CD4-positive, alpha-beta T cell treated with Interferon alpha-2 for 1 hour (primary cell): ENCODE data around the gene EMX1.

Experiments used
- DNase-seq, 2 donors: peaks; one replicate each; pipeline ENCODE4 v3.0.0-alpha.2; 2020 to 2022

The EMX1 gene

DNA sequence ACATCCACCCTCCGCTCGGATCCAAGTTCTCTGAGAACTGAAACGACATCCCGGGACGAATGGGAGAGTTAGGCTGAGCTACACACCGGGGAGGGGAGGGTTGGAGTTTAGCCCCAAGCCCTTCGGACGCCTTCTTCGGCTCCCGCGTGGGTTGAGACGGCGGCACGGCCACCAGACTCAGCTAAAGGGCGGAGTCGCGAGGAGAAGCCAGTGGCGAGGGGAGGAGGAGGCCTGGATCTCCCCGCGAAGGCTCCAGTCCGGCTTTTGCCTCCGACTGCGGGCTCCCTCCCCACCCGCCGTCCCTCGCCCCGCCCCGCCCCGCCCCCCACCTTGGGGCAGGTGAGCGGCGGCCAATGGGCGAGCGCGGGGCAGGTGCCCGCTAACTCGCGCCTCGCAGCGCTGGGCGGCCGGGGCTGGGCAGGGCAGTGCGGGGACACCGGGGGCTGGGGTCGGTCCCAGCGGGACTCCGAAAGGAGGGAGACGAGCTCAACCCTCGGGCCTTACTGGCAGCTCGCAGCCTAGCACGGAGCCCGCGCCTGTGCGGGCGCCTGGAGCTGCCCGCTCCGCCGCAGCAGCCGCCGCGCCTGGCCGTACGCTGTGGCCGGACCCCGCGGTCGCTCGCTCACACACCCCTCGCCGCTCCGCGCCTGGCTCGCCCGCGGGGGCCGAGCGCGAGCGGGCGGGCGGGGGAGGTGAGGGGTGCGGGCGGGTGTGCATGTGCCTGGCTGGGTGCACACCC, at the start of gene EMX1:
Gene EMX1, plus strand, starts transcription at position 382 of the 739 bp plus-strand sequence. Its CDS starts 334 bp downstream, at position 716.
- peak; percentile 27 to 50 for DNase-seq

DNA sequence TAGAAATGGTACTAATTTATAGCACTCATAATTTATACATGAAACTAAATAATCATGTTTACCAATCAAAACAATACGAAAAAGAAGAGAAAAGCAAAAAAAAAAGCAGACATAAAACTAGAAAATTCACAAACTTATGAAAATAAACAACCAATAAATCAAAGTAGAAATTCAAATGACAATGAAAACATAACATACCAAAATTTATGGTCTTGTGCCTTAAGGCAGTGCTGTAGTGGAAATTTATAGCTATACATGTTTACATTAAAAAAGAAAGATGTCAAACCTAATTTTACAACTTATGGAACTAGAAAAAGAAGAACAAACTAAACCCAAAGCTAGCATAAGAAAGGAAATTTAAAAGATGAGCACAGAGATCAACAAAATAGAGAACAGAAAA, 46.3 kb upstream of the EMX1 start:
- no peak for DNase-seq

DNA sequence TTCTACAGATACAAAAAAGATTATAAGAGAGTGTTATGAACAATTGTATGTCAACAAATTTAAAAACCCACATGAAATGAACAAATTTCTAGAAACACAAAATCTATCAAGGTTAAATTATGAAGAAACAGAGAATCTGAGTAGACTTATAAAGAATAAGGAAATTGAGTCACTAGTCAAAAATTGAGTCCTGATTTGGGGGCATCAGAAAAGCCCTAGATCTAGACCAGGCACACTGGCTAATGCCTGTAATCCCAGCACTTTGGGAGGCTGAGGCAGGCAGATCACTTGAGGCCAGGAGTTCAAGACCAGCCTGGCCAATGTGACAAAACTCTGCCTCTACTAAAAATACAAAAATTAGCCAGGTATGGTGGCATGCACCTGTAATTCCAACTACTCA, 45.4 kb upstream of the EMX1 start:
- DNase-seq: no peak

DNA sequence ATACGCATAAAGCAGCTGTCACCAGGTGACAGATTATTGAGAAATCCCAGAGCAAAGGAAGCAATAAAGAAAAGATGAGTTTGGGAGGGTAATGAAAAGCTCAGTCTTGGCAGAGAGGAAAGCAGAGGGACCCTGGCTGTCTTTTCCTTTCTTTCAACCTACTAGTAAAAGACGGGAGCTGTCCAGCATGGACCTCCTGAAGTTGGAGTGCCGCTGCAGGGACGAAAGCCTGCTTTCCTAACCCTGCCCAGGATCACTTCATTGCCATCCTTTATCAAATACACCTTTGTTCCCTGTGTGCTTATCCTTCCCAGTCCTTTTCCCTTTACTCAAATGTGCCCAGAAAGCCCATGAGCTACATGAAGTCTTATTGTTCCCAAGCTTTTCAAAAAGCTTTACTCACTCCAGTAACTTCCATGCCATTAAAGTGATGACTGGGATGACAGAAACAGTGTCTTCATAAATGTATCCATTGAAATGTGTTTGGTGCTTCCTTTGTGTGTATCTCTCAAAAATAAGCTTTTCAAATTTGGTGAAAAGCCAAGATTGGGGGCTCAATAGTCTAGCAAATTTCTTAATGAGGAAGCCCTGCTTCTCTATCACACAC, 33.9 kb upstream of the EMX1 start:
- peak in 1 of 2 donors; percentile 8 for DNase-seq

DNA sequence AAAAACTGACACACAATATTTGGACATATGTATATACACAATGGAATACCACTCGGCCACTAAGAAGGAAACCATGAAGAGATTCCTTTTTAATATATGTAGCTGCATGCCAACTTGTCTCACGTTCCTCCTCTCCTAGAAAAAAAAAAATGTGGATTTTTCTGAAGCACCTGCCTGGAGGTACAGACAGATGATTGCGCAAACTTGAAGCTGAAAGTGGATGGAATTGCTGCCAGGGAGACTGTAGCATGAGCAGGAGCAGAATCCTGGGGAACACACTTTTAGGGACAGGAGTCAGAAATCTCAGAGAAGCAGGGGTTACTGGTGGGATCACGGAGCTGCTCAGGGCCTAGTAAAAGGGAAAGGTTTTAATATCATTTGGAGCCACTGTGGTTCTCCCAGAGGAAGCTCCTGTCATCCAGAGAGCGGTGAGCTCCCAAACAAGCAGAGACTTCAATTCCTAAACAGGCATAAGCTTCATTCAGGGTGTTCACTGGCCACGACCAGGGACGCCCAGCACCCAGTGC, 30.8 kb upstream of the EMX1 start:
- DNase-seq: no peak

DNA sequence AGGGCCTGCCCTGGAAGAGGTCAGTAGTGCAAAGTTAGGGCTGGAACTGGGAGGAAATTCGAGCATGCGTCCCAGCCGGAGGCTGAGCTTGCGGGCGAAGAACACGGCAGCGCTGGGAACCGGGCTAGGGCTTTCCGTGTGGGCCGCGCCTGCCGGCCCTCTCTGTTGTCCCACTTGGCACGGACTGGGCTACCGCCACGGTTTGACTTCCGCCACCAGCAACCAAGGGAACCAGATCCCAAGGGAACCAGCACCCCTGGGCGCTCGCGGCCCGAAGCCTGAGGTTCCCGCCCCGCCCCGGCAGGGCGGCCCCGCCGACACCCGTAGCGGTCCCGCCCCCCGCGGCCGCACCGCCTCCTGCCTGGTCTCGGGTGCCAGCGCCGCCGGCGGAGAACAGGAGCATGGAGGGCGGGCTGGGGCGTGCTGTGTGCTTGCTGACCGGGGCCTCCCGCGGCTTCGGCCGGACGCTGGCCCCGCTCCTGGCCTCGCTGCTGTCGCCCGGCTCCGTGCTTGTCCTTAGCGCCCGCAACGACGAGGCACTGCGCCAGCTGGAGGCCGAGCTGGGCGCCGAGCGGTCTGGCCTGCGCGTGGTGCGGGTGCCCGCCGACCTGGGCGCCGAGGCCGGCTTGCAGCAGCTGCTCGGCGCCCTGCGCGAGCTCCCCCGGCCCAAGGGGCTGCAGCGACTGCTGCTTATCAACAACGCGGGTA, 30.1 kb upstream of the EMX1 start, which contains the start of gene SPR:
Gene SPR, plus strand, starts transcription at position 377 of the 708 bp plus-strand sequence. Its CDS starts 25 bp downstream, at position 402.
- DNase-seq: peak; percentile 28 to 44

DNA sequence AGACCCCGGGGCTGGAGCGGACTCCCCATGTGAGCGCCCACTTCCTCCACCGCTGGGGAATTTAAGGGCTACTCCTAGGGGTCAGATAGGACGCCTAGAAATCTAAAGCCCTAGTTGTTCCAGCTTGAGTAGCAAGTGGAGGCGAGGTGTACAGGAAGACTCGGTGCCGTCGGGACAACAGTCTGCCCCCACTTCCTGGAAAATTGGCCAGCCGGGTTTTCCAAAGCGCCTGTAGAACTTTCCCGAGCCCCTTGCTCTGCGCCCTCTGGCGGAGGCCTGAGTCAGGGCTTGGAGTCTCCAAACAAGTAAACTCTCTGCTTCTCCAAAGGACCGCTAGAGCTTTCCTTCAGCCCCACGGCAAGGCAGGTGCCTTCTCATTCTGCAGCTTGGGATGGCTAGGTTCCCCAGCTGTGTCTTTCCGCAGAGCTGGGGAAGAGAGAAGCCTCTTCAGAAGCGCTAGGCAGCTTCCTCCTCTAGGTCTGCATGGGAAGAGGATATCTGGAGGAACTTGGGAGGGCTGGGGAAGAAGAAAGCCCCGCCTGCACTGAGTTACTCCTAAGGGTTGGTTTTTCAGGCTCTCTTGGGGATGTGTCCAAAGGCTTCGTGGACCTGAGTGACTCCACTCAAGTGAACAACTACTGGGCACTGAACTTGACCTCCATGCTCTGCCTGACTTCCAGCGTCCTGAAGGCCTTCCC, 29.4 kb upstream of the EMX1 start:
- DNase-seq: peak; percentile 39 to 49

DNA sequence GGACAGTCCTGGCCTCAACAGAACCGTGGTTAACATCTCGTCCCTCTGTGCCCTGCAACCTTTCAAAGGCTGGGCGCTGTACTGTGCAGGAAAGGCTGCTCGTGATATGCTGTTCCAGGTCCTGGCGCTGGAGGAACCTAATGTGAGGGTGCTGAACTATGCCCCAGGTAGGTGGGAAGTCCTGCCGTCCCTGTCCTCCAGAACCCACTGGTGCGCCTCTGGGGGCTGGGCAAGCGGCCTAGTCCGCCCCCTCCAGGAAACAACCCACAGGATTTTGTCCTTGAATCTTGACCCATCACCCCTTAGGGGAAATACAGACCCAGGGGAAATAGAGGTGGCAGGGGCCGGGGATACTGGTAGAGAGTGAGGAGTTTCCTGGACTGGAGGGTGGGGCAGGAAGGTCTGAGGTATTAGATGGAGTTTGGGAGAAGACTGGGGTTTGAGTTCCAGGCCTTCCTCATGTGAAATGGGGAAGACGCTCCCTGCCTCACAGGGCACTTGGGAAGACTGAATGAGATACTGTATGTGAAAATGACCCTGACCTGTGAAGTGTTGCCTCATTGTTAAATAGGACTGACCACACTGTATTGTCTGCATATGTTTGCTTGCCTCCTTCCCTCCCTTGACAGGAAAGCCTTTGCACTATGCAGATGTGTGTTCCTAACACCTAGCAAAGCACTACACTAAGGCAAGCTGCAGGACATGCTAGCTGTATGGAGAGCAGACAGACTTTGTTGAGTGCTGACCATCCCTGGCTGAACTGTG, 28.7 kb upstream of the EMX1 start:
- DNase-seq: no peak

DNA sequence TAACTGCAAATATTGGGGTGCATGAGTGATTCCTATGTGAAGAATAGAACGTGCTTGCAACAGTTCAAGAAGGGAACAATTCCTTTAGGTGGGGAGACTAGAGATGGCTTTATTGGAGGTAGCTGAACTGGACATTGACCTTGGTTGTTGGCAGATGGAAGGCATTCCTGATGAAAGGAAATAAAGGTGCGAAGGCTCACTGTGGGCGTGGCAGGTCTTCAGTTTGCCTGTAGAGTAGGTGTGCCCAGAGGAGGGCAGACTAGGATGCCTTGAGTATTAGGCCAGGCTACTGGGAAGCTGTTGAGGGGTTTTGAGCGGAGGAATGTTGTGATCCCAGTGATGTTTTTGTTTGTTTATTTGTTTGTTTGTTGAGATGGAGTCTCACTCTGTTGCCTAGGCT, 27.3 kb upstream of the EMX1 start:
- no peak for DNase-seq

DNA sequence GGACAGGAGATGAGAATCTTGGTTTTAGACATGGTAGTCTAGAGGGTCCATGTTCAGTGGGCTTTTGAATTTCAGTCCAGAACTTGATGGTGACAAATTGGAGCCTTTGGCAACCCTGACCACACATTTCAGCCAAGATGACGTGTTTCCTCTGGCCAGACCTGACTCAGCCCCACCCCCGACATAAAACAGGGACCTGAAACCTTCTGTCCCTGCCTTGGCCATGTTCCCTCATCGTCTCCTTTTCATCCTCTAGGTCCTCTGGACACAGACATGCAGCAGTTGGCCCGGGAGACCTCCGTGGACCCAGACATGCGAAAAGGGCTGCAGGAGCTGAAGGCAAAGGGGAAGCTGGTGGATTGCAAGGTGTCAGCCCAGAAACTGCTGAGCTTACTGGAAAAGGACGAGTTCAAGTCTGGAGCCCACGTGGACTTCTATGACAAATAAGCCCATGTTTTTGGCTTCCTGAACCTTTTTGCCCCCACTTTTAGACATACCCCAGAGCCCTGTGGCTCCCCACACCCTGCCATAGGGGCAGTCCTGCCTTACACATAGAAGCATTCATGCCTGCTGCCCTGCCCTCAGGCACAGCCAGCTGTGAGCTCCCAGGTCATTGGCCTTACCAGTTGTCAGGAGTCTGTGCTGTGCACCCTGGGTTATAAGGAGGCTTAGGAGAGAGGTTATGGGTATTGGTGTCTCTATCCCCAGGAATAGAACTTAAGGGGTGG, 26.1 kb upstream of the EMX1 start:
- peak in 1 of 2 donors; percentile 16 for DNase-seq

DNA sequence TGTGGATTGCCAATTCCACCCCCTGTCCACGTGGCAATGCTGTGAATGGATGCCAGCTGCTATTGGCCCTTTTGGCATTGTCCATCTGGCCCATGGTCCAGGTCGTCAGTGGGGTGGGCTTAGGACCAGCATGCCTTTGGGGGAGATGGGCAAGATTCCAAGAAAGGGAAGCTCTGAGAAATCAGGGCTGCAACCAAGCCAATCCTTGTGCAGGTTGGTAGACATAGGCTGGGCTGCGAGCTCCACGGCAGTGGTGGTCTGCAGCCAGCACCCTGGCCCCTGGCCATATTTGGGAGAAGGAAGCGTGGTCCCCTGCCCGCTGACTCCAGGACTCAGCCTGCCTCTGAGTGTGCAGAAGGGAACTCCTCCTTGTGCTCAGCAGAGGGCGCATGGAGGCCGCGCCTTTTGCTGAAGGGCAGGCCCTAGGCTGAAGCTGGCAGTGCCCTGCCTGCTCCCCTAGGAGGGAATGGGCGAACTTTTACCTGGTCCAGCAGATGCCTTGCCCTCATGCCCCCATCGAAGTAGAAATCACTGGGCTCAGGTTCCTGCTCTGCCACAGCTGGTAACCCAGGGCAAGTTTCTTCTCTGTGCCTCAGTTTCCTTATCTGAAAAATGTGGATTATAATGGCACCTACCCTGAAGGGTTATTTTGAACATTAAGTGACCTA, 24.7 kb upstream of the EMX1 start:
- DNase-seq: peak; percentile 58 to 62

DNA sequence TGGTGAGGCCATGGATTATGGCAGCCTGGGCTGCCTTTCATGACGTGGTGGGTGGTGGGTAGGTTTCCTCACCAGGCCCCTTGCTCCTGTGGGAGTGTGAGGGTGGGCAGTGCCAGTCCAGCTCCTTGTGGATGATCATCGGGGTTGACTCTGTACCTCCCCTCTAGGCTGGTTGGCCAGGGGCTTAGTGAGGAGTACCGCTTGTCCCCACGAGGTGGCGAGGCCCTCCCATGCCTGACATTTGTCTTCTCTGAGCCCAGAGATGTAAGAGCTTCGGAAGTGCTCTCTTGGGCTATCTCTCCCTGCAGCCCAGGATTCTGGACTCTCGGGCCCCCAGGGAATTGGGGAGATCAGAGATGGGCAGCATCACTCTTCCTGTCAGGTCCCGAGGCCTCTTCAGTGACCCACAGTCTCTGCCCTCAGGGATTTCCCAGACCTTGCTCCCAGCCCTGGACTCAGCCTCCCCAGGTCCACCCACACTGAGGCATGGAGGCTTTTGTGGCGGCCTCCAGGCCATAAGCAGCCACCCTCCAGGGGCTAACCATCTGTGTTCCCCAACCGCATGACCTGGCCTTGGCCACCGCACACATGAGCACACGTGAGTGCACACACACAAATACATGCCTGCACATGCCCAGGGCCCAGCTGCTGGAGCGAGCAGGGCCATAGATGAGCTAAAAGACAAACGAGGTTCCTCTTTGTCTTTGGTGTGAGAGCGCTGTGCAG, 23.6 kb upstream of the EMX1 start:
- peak; percentile 20 to 28 for DNase-seq

DNA sequence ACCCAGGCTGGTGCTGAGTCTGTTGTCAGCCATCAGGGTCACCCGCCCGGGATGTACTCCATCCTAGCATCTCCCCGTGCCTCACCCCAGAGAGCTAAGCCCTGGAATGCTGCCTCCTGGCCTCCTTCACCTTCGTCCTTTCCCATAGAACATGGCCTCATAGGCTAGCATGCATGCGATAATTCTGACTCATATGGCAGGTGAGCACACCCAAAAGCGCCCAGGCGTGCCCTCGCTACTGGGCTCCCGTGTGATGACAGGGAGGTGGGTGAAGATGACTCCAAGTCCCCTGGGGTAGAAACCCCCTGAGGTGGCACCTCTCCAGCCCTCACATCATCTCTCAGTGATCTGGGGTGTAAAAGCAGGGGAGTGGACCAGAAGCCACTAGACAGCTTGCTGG, 22.8 kb upstream of the EMX1 start:
- no peak for DNase-seq

DNA sequence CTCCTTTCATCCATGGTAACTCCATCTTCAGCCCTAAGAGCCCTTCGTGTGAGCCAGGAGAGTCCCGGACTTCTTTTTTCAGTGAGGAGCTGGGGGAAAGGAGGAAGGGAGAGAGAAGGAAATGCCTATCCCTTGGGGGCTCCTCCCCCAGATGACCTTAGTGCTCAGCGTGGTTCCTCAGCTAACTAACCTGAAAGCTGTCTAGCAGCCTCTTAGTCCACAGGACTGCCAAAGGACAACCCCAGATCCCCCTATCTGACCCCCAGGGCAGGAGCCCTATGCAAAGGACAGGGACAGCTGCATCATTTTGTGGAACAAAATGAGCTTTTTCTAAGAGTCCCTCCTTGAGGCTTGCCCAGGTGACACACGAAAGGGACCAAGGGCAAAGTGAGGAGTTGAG, 22.2 kb upstream of the EMX1 start:
- DNase-seq: no peak

DNA sequence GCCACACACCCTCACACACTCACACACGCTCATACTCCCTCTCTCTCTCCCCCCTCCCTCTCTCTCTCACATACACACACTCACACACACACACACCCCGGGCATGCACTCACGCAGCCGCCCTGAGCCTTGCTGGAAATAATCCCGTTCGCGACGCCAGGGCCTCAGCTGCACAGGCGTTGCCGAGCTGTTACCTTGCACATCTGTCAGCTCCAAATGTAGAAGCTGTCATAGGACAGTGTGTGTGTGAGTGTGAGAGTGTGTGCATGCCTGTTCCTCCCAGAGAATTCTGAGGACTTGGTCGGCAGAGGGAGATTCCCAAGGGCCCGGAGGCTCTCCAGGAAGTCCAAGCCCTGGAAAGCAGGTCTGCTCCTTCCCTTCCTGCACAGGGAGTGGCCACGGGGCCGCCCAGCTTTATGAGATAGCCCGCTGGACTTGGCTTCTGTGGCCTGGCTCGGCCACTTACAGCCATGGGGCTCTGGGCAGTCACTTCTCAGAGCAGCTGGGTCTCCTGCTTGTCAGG, 21.5 kb upstream of the EMX1 start:
- DNase-seq: no peak

DNA sequence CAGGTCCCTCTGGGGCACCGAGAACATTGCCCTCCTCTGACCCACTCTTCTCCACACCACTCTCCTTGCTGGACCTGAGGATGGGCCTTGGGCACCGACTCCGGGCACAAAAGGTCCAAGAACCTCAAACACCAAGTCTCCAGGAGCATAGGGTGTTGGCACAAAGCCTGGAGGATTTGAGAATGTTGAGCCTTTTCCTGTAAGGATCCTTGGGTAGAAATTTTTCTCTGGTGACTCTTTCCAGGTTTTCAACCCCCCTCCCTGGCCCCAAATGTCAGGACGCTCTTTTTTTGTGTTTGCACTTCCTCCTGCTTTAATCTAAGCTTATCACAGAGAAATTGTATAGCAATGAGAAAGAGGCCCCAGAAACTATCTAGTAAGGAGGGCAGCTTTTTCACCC, 20.9 kb upstream of the EMX1 start:
- DNase-seq: no peak

DNA sequence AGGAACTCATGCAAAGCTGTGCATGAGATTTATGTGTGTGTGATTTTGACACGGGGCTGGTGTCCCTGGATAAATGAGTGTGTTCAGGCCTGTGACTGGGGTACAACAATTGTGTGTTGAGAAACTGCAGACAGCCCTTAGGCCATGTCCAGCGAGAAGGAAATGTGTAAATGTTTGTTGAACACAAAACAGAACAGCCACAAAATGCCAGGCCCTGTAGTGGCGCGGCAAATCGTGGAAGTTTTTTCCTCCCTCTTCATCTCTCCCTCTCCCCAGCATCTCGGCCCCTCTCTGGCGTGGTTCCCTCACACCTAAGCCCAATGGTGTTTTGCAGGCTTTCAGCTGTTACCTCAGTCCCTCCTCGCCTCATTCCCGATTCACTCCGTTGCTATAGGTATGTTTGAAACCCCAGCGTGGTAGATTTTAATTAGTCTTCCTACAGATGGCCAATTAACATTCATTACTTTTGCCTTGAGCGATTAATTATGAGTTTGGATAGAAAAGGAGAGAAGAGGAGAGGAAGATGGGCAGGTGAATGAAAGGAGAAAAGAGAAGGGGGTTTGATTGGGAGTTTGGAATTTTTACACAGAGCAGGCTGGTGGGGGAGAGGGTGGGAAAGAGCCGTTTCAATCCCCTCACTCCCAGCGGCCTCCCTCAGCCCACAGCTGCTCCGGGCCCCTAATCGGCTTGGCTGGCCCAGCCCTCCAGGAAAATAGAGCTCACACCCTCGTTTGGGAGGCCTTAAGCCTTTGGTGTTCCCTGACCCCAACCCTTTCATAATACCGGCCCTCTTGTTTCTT, 19.3 kb upstream of the EMX1 start:
- DNase-seq: no peak

DNA sequence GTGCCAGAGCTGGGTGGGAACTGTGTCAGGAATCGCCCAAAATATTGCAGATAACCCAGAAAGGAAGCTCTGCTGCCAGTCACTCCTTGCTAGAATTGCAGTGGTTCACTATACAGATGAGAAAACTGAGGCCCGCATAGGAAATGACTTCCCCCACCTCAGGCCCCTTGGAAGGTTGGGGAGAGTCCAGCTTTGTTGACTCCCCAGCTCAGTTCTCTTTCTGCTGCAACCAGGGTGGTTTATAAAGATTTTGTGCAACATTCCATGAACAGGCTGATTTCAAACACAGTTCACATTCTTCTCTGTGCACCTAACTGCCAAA, 18.8 kb upstream of the EMX1 start:
- no peak for DNase-seq

DNA sequence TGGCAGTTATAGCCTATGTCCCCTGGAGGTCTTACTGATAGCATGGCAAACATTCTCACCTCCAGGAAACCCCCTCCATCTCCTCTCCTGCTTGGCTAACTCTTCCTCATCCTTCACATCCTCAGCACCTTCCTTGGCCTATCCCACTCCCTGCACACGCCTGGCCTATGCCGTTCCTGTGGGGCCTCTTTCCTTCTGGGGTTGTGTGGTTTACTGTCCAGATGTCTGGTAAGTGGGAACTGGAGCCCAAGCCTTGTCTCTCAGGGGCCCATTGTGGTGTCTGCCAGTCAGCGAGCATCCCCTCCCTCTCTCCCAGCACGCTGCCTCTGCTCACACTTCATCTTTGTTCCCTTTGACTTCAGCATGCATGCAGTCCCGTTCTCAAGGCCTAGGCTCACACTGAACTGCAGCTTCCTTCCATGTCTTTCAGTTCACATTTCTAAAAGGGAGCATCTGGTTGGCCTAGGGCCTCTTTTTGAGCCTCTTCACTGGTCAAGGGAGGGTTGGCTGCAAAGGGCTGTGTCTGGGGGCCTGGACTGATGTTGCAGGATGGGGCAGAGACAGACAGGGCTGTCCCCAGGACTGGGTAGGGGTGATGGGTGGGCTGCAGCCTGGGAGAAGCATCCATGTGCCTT, 17.0 kb upstream of the EMX1 start:
- DNase-seq: no peak
